Measurements from ENCODE around the gene ARHGAP10. TPM values are rescaled to one million over a fixed set of nuclear protein-coding genes. Genes with fewer than 3 reads are reported as not detected.

Gene ARHGAP10
- total RNA-seq, 1 experiment from 2014 or later: 9.0 TPM

DNA sequence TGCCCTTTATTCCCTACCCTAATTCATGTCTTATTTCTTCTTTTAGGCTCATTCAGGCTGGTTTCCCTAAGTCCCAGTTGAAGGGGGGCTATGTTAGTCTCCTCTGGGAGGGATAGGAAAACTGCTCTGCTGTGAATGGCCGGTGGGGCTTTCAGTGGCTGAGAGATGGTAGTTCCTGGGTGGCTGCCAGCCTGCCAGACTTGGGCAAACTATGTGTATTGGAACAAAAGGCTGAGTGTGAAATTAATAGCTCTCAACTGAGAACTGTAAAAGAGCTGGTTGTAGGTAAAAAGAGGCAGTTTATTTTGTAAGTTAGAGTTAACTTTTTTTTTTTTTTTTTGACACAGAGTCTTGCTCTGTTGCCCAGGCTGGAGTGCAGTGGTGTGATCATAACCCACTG, 28.8 kb downstream of the ARHGAP10 start:
- H3K36me3 ChIP-seq (ENCODE audit: low read depth, low read length): no peaks in the 10 kb centered on the region
- H3K4me1 ChIP-seq (ENCODE audit: insufficient read depth, low read length): peaks cover 25% of the 10 kb centered on the region
- BruUV-seq (replicated peaks): no TSS peak
- peak overlapping the region; percentile 44; the same call in 1 of the 2 replicates for H3K27ac ChIP-seq (ENCODE audit: low read length)
- intact Hi-C loops (cut with micrococcal nuclease): no loop called here
- POLR2A ChIA-PET (ENCODE audit: unreplicated experiment): no interaction called here
- no peak overlapping the region for H3K4me3 ChIP-seq (ENCODE audit: low read length)
- no peak overlapping the region for H3K9ac ChIP-seq (ENCODE audit: low read length)
- peak overlapping the region; percentile 72 for H3K4me2 ChIP-seq (ENCODE audit: low read length)
- H3K79me2 ChIP-seq (ENCODE audit: low read length): peaks cover 25% of the 10 kb centered on the region
- no peak for DNase-seq
- H3F3A ChIP-seq (ENCODE audit: low read length, unreplicated experiment): no peaks in the 10 kb centered on the region
- CTCF ChIA-PET: no interaction called here
- H3K9me3 ChIP-seq (ENCODE audit: low read length): no peaks in the 10 kb centered on the region
- no peaks in the 10 kb centered on the region for H3K27me3 ChIP-seq (ENCODE audit: low read length)
- no peak for ATAC-seq
- H4K20me1 ChIP-seq (ENCODE audit: low read length): no peaks in the 10 kb centered on the region
- TF ChIP-seq EZH2phosphoT487 (IDR thresholded peaks at IDR 0.05; ENCODE audit: borderline replicate concordance, low read length) (no peak), EZH2 (IDR thresholded peaks at IDR 0.05; ENCODE audit: low read length, unreplicated experiment) (no peak)
- TF ChIP-seq, protein P1, sequence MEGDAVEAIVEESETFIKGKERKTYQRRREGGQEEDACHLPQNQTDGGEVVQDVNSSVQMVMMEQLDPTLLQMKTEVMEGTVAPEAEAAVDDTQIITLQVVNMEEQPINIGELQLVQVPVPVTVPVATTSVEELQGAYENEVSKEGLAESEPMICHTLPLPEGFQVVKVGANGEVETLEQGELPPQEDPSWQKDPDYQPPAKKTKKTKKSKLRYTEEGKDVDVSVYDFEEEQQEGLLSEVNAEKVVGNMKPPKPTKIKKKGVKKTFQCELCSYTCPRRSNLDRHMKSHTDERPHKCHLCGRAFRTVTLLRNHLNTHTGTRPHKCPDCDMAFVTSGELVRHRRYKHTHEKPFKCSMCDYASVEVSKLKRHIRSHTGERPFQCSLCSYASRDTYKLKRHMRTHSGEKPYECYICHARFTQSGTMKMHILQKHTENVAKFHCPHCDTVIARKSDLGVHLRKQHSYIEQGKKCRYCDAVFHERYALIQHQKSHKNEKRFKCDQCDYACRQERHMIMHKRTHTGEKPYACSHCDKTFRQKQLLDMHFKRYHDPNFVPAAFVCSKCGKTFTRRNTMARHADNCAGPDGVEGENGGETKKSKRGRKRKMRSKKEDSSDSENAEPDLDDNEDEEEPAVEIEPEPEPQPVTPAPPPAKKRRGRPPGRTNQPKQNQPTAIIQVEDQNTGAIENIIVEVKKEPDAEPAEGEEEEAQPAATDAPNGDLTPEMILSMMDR (conservative IDR thresholded peaks at IDR 0.05; ENCODE audit: low read depth, low read length): no peak
- no peak overlapping the region for H2AFZ ChIP-seq (ENCODE audit: low read length)
- no peaks in the 10 kb centered on the region for H3K9me2 ChIP-seq (replicated peaks; ENCODE audit: low read length)

DNA sequence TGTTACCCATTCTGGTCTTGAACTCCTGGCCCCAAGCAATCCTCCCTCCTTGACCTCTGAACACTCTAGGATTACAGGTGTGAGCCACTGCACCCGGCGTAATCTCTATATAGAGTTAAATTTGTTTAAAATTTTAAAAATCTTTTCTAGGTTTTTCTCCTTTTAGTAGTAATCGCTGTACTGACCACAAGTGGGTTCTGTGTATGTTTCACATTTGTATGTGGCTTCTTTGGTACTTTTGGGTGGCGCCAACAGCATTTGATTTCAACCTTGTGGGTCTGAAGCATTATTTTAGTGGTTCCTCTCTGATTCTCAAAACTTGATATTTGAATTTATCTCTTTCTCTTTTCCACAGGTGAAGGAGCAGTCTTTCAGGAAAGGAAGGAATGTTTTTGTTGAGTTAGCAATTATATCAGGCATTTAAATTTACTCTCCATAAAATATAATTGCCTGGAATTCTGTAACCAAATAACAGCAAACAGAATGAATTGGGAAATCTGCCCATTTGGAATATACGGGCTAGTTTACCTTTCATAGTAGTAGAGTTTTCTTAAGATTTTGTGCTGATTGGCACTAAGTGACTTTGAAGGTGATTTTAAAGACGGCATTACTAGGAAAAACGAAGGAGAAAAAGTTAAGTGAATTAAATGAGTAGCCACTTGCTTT, 29.5 kb downstream of the ARHGAP10 start:
- Histone ChIP-seq H3K36me3 (ENCODE audit: low read depth, low read length) (no peaks in the 10 kb centered on the region), H3K27ac (ENCODE audit: low read length) (no peak overlapping the region), H3K9me2 (replicated peaks; ENCODE audit: low read length) (no peaks in the 10 kb centered on the region), H4K20me1 (ENCODE audit: low read length) (no peaks in the 10 kb centered on the region), H3K9me3 (ENCODE audit: low read length) (no peaks in the 10 kb centered on the region), H3K79me2 (ENCODE audit: low read length) (peaks cover 19% of the 10 kb centered on the region), H2AFZ (ENCODE audit: low read length) (no peak overlapping the region), H3K4me3 (ENCODE audit: low read length) (no peak overlapping the region), H3K4me2 (ENCODE audit: low read length) (no peak overlapping the region), H3K9ac (ENCODE audit: low read length) (no peak overlapping the region), H3F3A (ENCODE audit: low read length, unreplicated experiment) (no peaks in the 10 kb centered on the region), H3K4me1 (ENCODE audit: insufficient read depth, low read length) (peaks cover 22% of the 10 kb centered on the region), H3K27me3 (ENCODE audit: low read length) (no peaks in the 10 kb centered on the region)
- BruUV-seq (replicated peaks): no TSS peak
- CTCF ChIA-PET: no interaction called here
- POLR2A ChIA-PET (ENCODE audit: unreplicated experiment): no interaction called here
- TF ChIP-seq EZH2phosphoT487 (IDR thresholded peaks at IDR 0.05; ENCODE audit: borderline replicate concordance, low read length) (no peak), EZH2 (IDR thresholded peaks at IDR 0.05; ENCODE audit: low read length, unreplicated experiment) (no peak)
- TF ChIP-seq, protein P1 (conservative IDR thresholded peaks at IDR 0.05; ENCODE audit: low read depth, low read length): no peak
- DNase-seq (no peak), ATAC-seq (no peak)
- intact Hi-C loops (cut with micrococcal nuclease): no loop called here

DNA sequence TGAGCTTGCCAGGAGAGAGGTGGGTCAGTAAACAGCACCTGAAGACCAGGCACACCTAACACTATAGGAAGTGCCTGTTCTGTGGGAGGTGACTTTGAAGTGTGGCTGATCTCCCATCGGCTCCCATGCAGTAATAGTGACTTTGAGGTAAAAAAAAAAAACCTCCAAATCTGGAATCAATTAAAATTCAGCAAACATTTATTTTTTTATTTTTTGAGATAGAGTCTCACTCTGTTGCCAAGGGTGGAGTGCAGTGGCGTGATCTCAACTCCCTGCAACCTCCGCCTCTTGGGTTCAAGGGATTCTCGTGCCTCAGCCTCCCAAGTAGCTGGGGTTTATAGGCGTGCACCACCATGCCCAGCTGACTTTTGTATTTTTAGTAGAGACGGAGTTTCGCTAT, 32.4 kb downstream of the ARHGAP10 start:
- no peak overlapping the region for H3K4me3 ChIP-seq (ENCODE audit: low read length)
- no peaks in the 10 kb centered on the region for H3K36me3 ChIP-seq (ENCODE audit: low read depth, low read length)
- TF ChIP-seq, protein P1 (conservative IDR thresholded peaks at IDR 0.05; ENCODE audit: low read depth, low read length): no peak
- TF ChIP-seq EZH2phosphoT487 (IDR thresholded peaks at IDR 0.05; ENCODE audit: borderline replicate concordance, low read length): no peak
- TF ChIP-seq EZH2 (IDR thresholded peaks at IDR 0.05; ENCODE audit: low read length, unreplicated experiment): no peak
- intact Hi-C loops (cut with micrococcal nuclease): no loop called here
- no peaks in the 10 kb centered on the region for H3K27me3 ChIP-seq (ENCODE audit: low read length)
- ChIA-PET CTCF (no interaction called here), POLR2A (ENCODE audit: unreplicated experiment) (no interaction called here)
- ATAC-seq: no peak
- H2AFZ ChIP-seq (ENCODE audit: low read length): no peak overlapping the region
- no peak overlapping the region for H3K9ac ChIP-seq (ENCODE audit: low read length)
- no peak overlapping the region for H3K27ac ChIP-seq (ENCODE audit: low read length)
- no peaks in the 10 kb centered on the region for H4K20me1 ChIP-seq (ENCODE audit: low read length)
- no peaks in the 10 kb centered on the region for H3K9me3 ChIP-seq (ENCODE audit: low read length)
- H3K9me2 ChIP-seq (replicated peaks; ENCODE audit: low read length): no peaks in the 10 kb centered on the region
- no peak for DNase-seq
- peaks cover 37% of the 10 kb centered on the region for H3K4me1 ChIP-seq (ENCODE audit: insufficient read depth, low read length)
- no peak overlapping the region for H3K4me2 ChIP-seq (ENCODE audit: low read length)
- H3K79me2 ChIP-seq (ENCODE audit: low read length): peaks cover 4% of the 10 kb centered on the region; the same call in 1 of the 2 replicates
- no TSS peak for BruUV-seq (replicated peaks)
- H3F3A ChIP-seq (ENCODE audit: low read length, unreplicated experiment): no peaks in the 10 kb centered on the region
